Measurements from ENCODE around the gene KLF11.
"Not testable (repeated sequence)": the region's sequence is repeated elsewhere in the genome, so short reads cannot be mapped to it uniquely, and the experiment has no call there.

The KLF11 gene

GRCh38 chr2:10085668-10086059 is 42.3 kb downstream of the KLF11 start:
- H3K4me3 ChIP-seq (ENCODE audit: low read depth, low read length): no peak overlapping the region
- no peak for TF ChIP-seq CTCF (IDR thresholded peaks at IDR 0.05; ENCODE audit: low read depth, low read length, missing control alignments)
- no peak for DNase-seq (ENCODE audit: low read depth)

GRCh38 chr2:10086950-10087349 is 43.6 kb downstream of the KLF11 start:
- no peak overlapping the region for H3K4me3 ChIP-seq (ENCODE audit: low read depth, low read length)
- no peak for DNase-seq (ENCODE audit: low read depth)
- no peak for TF ChIP-seq CTCF (IDR thresholded peaks at IDR 0.05; ENCODE audit: low read depth, low read length, missing control alignments)

GRCh38 chr2:10087360-10087759 is 44.0 kb downstream of the KLF11 start:
- no peak overlapping the region for H3K4me3 ChIP-seq (ENCODE audit: low read depth, low read length)
- DNase-seq (ENCODE audit: low read depth): no peak
- TF ChIP-seq CTCF (IDR thresholded peaks at IDR 0.05; ENCODE audit: low read depth, low read length, missing control alignments): no peak

- no peak for TF ChIP-seq CTCF (IDR thresholded peaks at IDR 0.05; ENCODE audit: low read depth, low read length, missing control alignments)
- DNase-seq (ENCODE audit: low read depth): no peak
- no peak overlapping the region for H3K4me3 ChIP-seq (ENCODE audit: low read depth, low read length)
These were observed 46.3 kb downstream of the KLF11 start for GRCh38 chr2:10089565-10090190.

- no peak for TF ChIP-seq CTCF (IDR thresholded peaks at IDR 0.05; ENCODE audit: low read depth, low read length, missing control alignments)
- peak overlapping the region; percentile 38 for H3K4me3 ChIP-seq (ENCODE audit: low read depth, low read length)
- DNase-seq (ENCODE audit: low read depth): no peak
These were observed 48.0 kb downstream of the KLF11 start for GRCh38 chr2:10091182-10091888.

GRCh38 chr2:10091889-10092244 is 48.5 kb downstream of the KLF11 start:
- not testable (repeated sequence) for DNase-seq (ENCODE audit: low read depth); H3K4me3 ChIP-seq (ENCODE audit: low read depth, low read length)

GRCh38 chr2:10094271-10094814 is 51.0 kb downstream of the KLF11 start:
- no peak for TF ChIP-seq CTCF (IDR thresholded peaks at IDR 0.05; ENCODE audit: low read depth, low read length, missing control alignments)
- no peak overlapping the region for H3K4me3 ChIP-seq (ENCODE audit: low read depth, low read length)
- no peak for DNase-seq (ENCODE audit: low read depth)
